Measurements from ENCODE around the gene C1R.

Gene C1R

DNA sequence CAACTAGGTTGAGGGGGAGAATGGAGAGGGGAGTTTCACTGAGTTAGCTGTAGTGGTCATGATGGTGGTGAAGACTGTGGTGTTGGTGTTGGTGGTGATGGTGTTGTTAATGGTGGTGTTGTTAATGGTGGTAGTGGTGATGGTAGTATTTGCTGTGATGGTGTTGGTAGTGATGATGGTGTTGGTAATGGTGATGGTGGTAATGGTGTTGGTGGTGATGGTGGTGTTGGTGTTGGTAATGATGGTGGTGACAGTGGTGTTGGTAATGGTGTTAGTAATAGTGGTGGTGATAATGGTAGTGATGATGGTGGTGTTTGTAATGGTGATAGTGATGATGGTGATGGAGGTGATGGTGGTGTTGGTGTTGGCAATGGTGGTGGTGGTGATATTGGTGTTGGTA lies 9.1 kb downstream of the C1R start:
- no peak for DNase-seq (ENCODE audit: low read depth)
- no peak for TF ChIP-seq POLR2A (IDR thresholded peaks at IDR 0.05; ENCODE audit: extremely low read depth, insufficient read length)
- H3K4me3 ChIP-seq (ENCODE audit: low read depth, low read length), result no peak overlapping the region

DNA sequence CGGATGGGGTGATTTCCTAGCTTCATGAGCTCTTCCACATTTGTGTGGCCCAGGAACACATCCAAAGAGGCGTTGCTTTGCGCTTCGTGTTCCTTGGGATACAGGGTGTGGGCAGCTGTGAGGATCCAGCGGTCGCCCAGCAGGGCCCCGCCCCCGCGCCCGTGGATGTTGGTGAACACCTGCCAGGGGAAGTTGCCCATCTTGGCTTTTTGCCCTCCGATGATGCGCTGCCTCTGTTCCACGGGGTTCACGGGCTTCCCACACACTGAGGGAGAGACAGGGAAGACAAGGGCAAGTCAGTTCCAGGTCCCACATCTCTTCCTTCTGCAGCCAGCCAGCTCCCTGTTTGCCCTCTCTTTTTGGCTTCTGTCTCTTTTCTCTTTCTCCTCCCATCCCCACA lies 11.2 kb downstream of the C1R start:
- TF ChIP-seq POLR2A (IDR thresholded peaks at IDR 0.05; ENCODE audit: extremely low read depth, insufficient read length), result no peak
- no peak for TF ChIP-seq MYC (IDR thresholded peaks at IDR 0.05; ENCODE audit: low read depth, low read length)
- no peak for TF ChIP-seq MAX (IDR thresholded peaks at IDR 0.05; ENCODE audit: low read depth, low read length)
- TF ChIP-seq CTCF (IDR thresholded peaks at IDR 0.05; ENCODE audit: low read depth, low read length), result no peak
- DNase-seq (ENCODE audit: low read depth), result no peak
- H3K4me3 ChIP-seq (ENCODE audit: low read depth, low read length), result no peak overlapping the region

- DNase-seq (ENCODE audit: low read depth), result no peak
- H3K4me3 ChIP-seq (ENCODE audit: low read depth, low read length), result no peak overlapping the region
- no peak for TF ChIP-seq MYC (IDR thresholded peaks at IDR 0.05; ENCODE audit: low read depth, low read length)
- no peak for TF ChIP-seq MAX (IDR thresholded peaks at IDR 0.05; ENCODE audit: low read depth, low read length)
These were observed 12.5 kb downstream of the C1R start for GRCh38 chr12:7079826-7080125.

DNA sequence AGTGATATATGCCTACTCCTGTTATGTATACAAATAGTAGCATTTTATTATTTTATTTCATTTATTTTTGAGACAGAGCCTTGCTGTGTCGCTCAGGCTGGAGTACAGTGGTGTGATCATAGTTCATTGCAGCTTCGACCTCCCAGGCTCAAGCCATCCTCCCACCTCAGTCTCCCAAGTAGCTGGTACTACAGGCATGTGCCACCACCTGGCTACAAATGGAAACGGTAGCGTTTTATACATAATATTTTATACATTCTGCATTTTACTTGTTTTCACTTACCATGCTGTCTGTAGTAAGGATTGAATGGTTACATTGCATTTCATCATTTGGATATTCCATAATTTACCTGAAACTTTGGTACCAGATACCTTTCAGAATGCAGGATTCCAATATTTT lies 14.1 kb downstream of the C1R start:
- no peak overlapping the region for H3K4me3 ChIP-seq (ENCODE audit: low read depth, low read length)
- no peak for DNase-seq (ENCODE audit: low read depth)
- no peak for TF ChIP-seq CTCF (IDR thresholded peaks at IDR 0.05; ENCODE audit: low read depth, low read length)
- no peak for TF ChIP-seq MYC (IDR thresholded peaks at IDR 0.05; ENCODE audit: low read depth, low read length)
- no peak for TF ChIP-seq MAX (IDR thresholded peaks at IDR 0.05; ENCODE audit: low read depth, low read length)
- TF ChIP-seq POLR2A (IDR thresholded peaks at IDR 0.05; ENCODE audit: extremely low read depth, insufficient read length), result no peak

GRCh38 chr12:7076493-7076892 lies 15.8 kb downstream of the C1R start:
- DNase-seq (ENCODE audit: low read depth), result no peak
- no peak for TF ChIP-seq POLR2A (IDR thresholded peaks at IDR 0.05; ENCODE audit: extremely low read depth, insufficient read length)
- no peak for TF ChIP-seq MAX (IDR thresholded peaks at IDR 0.05; ENCODE audit: low read depth, low read length)
- no peak for TF ChIP-seq MYC (IDR thresholded peaks at IDR 0.05; ENCODE audit: low read depth, low read length)
- TF ChIP-seq CTCF (IDR thresholded peaks at IDR 0.05; ENCODE audit: low read depth, low read length), result no peak

DNA sequence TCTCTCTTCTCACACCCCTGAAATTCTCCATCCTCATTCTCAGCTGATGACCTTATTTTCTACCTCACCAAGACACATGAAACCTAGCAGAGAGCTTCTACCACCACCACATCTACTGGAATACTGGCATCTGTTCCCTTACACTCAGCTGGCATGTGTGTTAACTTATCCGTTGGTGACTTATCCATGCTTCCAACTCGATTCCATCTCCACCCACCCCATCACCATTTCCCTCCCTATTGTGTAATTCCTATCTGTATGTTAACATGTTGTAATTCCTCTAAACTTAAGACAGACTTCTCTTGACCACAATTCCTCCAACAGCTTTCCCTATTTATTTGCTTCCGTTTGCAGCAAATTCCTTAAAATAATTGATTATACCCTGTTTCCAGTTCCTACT lies 16.3 kb downstream of the C1R start:
- DNase-seq (ENCODE audit: low read depth), result no peak
- H3K4me3 ChIP-seq (ENCODE audit: low read depth, low read length), result no peak overlapping the region
- TF ChIP-seq MAX (IDR thresholded peaks at IDR 0.05; ENCODE audit: low read depth, low read length) (no peak), POLR2A (IDR thresholded peaks at IDR 0.05; ENCODE audit: extremely low read depth, insufficient read length) (no peak), MYC (IDR thresholded peaks at IDR 0.05; ENCODE audit: low read depth, low read length) (no peak), CTCF (IDR thresholded peaks at IDR 0.05; ENCODE audit: low read depth, low read length) (no peak)

More at GRCh38 chr12:7076493-7076892, 15.8 kb downstream of the C1R start:
- no peak overlapping the region for H3K4me3 ChIP-seq (ENCODE audit: low read depth, low read length)

DNA sequence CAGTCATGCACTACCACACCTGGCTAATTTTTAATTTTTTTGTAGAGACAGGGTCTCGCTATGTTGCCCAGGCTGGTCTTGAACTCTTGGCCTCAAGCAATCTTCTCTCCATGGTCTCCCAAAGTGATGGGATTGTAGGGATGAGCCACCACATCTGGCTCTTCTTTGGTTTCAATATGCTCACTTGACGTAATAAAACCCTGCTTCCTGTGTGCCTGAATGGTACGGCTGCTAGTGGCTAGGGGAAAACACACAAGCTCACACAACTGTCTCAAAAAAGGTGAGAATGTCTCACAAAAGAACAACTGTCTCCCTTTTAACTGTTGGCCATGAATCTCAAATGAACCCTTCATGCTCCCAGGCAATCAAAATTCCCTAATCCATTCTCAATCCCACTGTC lies 16.7 kb downstream of the C1R start:
- TF ChIP-seq CTCF (IDR thresholded peaks at IDR 0.05; ENCODE audit: low read depth, low read length) (no peak), POLR2A (IDR thresholded peaks at IDR 0.05; ENCODE audit: extremely low read depth, insufficient read length) (no peak), MAX (IDR thresholded peaks at IDR 0.05; ENCODE audit: low read depth, low read length) (no peak), MYC (IDR thresholded peaks at IDR 0.05; ENCODE audit: low read depth, low read length) (no peak)
- H3K4me3 ChIP-seq (ENCODE audit: low read depth, low read length), result no peak overlapping the region
- DNase-seq (ENCODE audit: low read depth), result no peak

Measured in NB4 (cell line).